T47D (cell line): ENCODE data around the gene LIME1.
"Not testable (repeated sequence)": the region's sequence is repeated elsewhere in the genome, so short reads cannot be mapped to it uniquely, and the experiment has no call there.

Source experiments
- DNase-seq, 2 experiments: peaks; one replicate each; pipeline versions ENCODE4 v3.0.0 to v3.0.0-alpha.2; 2011 to 2012; ENCODE audit warnings: low read depth in 1 of 2, low spot score in 1 of 2
- JUND ChIP-seq: IDR thresholded peaks from 2 replicates; pipeline ENCODE4 v1.6.1; 2012; ENCODE audit warnings: low read depth
- in situ Hi-C: cut with HindIII; loops from 2 replicates; pipeline ENCODE4 v1.10.0; 2016; ENCODE audit warnings: low sequenced_read_pairs, low pct_unique_long_range_greater_than_20kb

Gene LIME1

DNA sequence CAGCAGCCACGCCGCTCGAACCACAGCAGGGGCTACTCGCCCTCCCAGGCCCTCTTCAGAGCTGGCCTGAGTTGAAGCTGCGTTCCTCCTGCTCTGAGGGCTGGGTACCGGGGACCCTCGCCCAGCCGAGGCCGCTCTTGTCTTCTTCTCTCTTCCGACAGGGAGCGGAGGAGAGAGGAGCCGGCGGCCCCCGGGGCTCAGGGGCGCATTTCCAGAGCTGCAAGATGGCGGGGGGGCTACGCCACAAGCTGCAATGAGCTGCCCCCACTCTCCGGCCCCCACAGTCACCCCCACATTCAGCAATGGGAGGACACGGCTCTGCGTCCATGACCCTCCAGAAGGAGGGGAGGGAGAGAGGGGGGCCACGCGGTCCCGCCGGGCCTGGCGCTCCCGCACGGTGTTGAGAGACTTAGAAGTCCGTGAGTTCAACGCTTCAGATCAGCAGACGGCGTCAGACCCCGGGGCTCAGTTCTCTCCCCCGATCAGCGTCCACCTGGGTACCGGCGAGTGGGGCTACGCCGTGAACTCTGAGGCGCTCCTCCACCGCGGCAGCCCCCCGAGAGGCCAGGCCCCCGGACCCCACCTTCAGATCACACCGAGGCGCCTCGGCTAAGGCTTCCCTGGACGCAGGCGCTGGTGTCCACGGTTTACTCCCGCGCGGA lies 34.7 kb downstream of the LIME1 start:
- TF ChIP-seq JUND: no peak

GRCh38 chr20:63772781-63773518 lies 36.5 kb downstream of the LIME1 start:
- DNase-seq: no peak
- TF ChIP-seq JUND: no peak
- in situ Hi-C loops: no loop called here

More for the DNA sequence above, 34.7 kb downstream of the LIME1 start:
- in situ Hi-C loops: no loop called here
- DNase-seq: no peak

- in situ Hi-C loops: no loop called here
- no peak for DNase-seq
- TF ChIP-seq JUND: no peak
These were observed 37.2 kb downstream of the LIME1 start for GRCh38 chr20:63773571-63774241.

DNA sequence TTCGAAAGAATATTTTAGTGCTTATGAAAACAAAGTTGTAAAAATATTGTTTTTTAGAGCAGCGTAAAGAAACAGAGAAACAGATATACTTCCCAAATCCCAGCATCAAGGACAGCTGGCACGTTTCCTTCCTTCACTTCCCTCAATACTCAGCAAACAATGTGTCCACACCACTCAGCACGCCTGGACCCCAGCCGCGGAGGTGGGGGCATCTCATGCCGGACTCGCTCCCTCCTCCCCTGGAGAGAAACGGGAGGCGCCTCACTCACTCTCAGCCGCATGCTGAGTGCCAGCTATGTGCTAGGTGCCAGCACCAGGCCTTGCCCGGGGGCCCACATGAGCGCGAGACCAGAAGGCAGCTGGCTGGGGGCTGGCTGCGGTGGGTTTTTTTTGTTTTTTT lies 37.8 kb downstream of the LIME1 start:
- in situ Hi-C loops: no loop called here
- TF ChIP-seq JUND: no peak
- no peak for DNase-seq

DNA sequence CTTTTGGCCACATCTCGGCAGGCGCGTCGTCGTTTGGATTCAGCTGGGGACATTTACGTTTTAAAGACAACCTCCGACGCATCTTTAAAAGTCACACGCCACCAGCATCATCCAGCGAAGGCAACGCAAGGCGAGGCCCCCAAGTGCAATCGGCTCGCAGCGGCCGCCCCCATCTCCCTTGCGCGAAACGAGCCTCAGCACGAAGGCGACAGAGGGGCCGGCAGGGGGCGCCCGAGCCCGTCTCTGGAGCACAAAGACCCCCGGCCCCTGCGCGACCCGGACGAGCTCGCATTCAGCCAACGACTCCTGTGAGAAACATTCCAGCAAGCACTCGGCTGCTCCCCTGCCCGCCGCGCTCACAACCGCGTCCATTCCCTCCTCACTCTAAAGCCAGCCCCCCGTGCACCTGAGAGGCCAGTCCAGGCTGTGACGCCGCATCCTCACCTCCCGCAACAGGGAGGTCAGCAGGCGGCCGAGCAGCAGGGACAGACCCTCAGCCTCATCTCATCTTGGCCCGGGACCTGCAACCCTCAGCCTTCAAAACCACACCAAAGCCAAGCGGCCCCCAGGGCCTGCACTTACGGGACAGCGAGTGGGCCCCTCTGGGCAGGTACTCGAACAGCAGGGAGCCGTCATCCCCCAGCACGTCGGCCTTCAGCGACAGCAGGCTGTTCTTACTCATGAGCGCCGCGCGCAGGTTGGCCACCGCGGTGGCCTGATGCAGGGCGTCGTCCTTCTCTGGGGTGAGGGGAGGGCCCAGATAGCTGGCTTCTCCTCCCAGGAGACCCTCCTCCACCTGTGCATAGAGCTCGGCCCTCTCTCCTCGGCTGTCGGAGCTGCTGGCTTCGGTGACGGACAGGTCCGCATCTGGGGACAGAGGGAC lies 38.9 kb downstream of the LIME1 start:
- in situ Hi-C loops: no loop called here
- DNase-seq: no peak
- no peak for TF ChIP-seq JUND

DNA sequence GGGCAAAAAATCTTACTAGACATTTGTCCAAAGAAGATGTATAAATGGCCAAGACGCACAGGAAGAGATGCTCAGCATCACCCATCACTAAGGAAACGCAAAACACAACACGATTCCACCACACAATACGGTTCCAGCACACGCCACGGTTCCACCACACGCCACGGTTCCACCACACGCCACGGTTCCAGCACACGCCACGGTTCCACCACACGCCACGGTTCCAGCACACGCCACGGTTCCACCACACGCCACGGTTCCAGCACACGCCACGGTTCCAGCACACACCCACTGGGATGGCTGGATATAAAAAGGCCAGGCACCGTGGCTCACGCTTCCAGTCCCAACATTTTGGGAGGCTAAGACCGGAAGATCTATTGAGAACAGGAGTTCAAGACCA lies 40.4 kb downstream of the LIME1 start:
- in situ Hi-C loops: not testable (repeated sequence)

DNA sequence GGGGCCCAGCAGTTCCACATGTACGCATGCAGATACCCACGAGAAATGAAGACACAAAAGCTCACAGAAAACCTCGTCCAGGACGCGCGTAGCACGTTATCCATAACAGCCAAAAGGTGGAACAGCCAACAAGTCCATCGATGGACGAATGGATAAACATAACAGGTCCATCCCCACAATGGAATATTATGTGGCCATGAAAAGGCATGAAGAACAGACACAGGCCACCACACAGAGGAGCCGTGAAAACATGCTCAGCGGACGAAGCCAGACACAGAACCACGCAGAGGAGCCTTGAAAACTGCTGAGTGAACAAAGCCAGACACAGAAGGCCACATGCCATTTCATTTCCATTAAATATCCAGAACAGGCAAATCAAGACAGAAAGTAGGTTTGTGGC lies 41.1 kb downstream of the LIME1 start:
- no peak for TF ChIP-seq JUND
- in situ Hi-C loops: no loop called here
- no peak for DNase-seq

More for the DNA sequence above, 40.4 kb downstream of the LIME1 start:
- DNase-seq: not testable (repeated sequence)

DNA sequence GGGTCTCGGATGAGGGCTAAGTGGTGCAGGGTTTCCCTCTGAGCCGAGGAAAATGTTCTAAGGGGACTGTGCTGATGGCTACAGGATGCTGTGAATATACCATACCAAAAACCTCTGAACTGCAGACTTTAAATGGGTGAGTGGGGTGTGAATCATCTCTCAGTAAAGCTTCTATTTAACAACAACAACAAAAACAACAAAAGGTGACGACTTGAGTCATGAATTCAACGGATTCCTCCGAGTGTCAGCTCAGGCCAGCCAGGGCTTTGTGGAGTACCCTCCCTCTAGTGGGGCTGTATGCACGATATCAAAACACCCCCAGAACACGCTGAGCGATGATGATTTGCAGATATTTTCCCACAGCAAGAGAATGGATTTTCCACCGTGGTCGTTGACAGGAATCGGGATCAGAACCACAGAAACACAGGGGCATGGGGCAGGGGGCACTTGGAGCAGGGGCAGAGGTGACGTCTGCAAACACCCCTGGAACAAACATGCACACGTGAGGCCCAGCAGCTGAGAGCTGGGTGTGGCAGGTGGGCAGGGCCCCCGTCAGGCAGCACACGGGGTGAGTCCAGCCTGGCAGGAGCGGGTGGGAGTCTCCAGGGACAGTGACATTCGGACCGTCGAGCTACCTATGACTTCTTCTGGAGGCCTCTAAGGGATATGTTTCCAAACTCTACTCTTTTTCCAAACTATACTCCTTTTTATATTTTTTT lies 41.7 kb downstream of the LIME1 start:
- TF ChIP-seq JUND: no peak
- in situ Hi-C loops: no loop called here
- DNase-seq: no peak

GRCh38 chr20:63778857-63779256 lies 42.4 kb downstream of the LIME1 start:
- no peak for DNase-seq
- in situ Hi-C loops: no loop called here
- TF ChIP-seq JUND: no peak

- in situ Hi-C loops: no loop called here
- no peak for TF ChIP-seq JUND
- DNase-seq: no peak
These were observed 44.7 kb downstream of the LIME1 start for GRCh38 chr20:63781181-63781580.

DNA sequence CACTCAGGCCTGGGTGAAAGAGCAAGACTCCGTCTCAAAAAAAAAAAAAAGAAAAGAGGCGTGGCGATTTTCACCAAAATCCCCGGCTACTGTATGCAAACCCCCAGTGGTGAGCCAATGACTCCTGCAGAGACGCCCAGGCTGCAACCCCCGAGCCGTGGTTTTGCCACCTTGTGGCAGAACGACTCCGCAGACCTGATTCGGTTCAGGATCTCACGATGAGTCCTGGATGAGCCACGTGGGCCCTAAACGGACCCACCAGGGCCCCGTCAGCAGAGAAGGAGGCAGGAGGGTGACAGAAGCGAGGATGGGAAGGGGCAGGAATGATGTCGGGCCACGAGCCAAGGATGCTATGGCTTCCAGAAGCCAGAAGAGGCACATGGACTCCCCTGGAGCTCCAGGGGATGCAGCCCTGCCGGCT lies 45.6 kb downstream of the LIME1 start:
- peak in 1 of 2 experiments; percentile 27 for DNase-seq
- in situ Hi-C loops: no loop called here
- TF ChIP-seq JUND: no peak

DNA sequence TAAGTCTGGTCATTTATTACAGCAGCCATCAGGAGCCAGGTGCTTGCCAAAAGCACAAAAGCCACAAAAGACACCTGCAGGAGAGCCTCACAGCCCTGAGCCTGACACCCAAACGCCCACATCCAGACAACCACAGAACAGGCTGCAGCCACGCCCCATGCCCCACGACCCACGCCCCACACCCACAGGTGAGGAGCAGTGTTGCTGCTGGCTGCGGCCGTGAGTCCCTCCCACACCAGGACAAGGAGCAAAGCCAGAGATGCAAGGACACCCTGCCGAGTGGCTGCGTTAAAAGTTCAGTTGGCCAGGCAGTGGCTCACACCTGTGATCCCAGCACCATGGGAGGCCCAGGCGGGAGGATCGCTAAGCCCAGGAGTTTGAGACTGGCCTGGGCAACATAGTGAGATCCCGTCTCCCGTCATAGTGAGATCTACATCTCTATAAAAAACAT lies 46.1 kb downstream of the LIME1 start:
- no peak for DNase-seq
- TF ChIP-seq JUND: no peak
- in situ Hi-C loops: no loop called here
